AG04449 (cell line): ENCODE measurements around the gene MOGAT3.

ENCODE experiments used
- CTCF ChIA-PET: fragments of 350-600 bp; formaldehyde crosslinking; extraction: SDS; loops from one replicate; lab custom pipeline; 2021; ENCODE audit warnings: antibody characterized with exemption; lab: Yijun Ruan, JAX
- POLR2A ChIA-PET: fragments of 400-600, 350-600 bp; formaldehyde crosslinking; extraction: SDS; loops from one replicate; lab custom pipeline; 2020; ENCODE audit warnings: antibody characterized with exemption, inconsistent platforms; lab: Yijun Ruan, JAX
- DNase-seq: peaks from one replicate; pipeline ENCODE4 v3.0.0-alpha.2; 2010; ENCODE audit warnings: low read depth, low spot score
- H3K4me3 ChIP-seq: 2 replicates; pipeline ENCODE4 v1.5.1; 2011; ENCODE audit warnings: low read depth, mild to moderate bottlenecking, control low read depth, low read length
- CTCF ChIP-seq: IDR thresholded peaks from one replicate; pipeline ENCODE4 v1.5.1; 2011; ENCODE audit warnings: mild to moderate bottlenecking, moderate library complexity, low read length, control low read depth, inconsistent platforms; ENCODE audit not compliant: insufficient read depth; ENCODE audit errors: missing control alignments

Gene MOGAT3

GRCh38 chr7:101239191-101239950 is 38.5 kb upstream of the MOGAT3 start:
- no peak overlapping the region for H3K4me3 ChIP-seq
- TF ChIP-seq CTCF, result no peak
- DNase-seq, result no peak
- ChIA-PET CTCF (interaction anchor here (1.7 to 3.0 kb wide), 2 partner anchors 47 to 95 kb away, joined by 8 to 13 read pairs; no protein-coding TSS in a partner anchor), POLR2A (no interaction called here)

GRCh38 chr7:101238226-101239182 is 37.7 kb upstream of the MOGAT3 start:
- CTCF ChIA-PET, result interaction anchor here (0.8 to 3.0 kb wide), 3 partner anchors 20 to 94 kb away, joined by 3 to 13 read pairs (median 8); partner anchors contain the start of gene ZNHIT1
- DNase-seq, result no peak
- POLR2A ChIA-PET, result interaction anchor here (0.9 kb wide), 1 partner anchor 12 kb away, joined by 4 read pairs; no protein-coding TSS in a partner anchor
- no peak overlapping the region for H3K4me3 ChIP-seq
- TF ChIP-seq CTCF, result no peak

- ChIA-PET POLR2A (interaction anchor here (0.9 kb wide), 1 partner anchor 11 kb away, joined by 4 read pairs; no protein-coding TSS in a partner anchor), CTCF (interaction anchor here (0.8 to 3.0 kb wide), 3 partner anchors 9 to 93 kb away, joined by 3 to 13 read pairs (median 4); partner anchors contain the start of gene ZNHIT1)
- no peak within 1 kb of the TSS for H3K4me3 ChIP-seq
- no peak for DNase-seq
- no peak for TF ChIP-seq CTCF
Observed at GRCh38 chr7:101237206-101238067, 36.6 kb upstream of the MOGAT3 start, which contains the start of gene CLDN15. Gene CLDN15, minus strand, starts transcription at chr7:101237802. Its CDS starts 221 bp downstream, at chr7:101237581.

- TF ChIP-seq CTCF, result no peak
- ChIA-PET POLR2A (interaction anchor here (0.6 kb wide), 1 partner anchor 9 kb away, joined by 3 read pairs; no protein-coding TSS in a partner anchor), CTCF (interaction anchor here (1.4 to 7.7 kb wide), 3 partner anchors 8 to 92 kb away, joined by 4 to 64 read pairs (median 13); partner anchors contain the start of gene FIS1)
- no peak for DNase-seq
- H3K4me3 ChIP-seq, result no peak overlapping the region
Observed at GRCh38 chr7:101236292-101236835, 35.5 kb upstream of the MOGAT3 start.

GRCh38 chr7:101235522-101235921 is 34.7 kb upstream of the MOGAT3 start:
- no peak for TF ChIP-seq CTCF
- DNase-seq, result no peak
- CTCF ChIA-PET, result interaction anchor here (0.7 to 7.7 kb wide), 4 partner anchors 9 to 91 kb away, joined by 3 to 64 read pairs (median 6); partner anchors contain the start of gene FIS1
- POLR2A ChIA-PET, result interaction anchor here (0.6 to 0.7 kb wide), 2 partner anchors 10 to 17 kb away, joined by 3 read pairs; partner anchors contain the start of gene ZNHIT1
- H3K4me3 ChIP-seq, result no peak overlapping the region
